Measurements from ENCODE around the gene CTNNA3. TPM values are rescaled to one million over a fixed set of nuclear protein-coding genes. Genes with fewer than 3 reads are reported as not detected.

Gene CTNNA3
- polyA plus RNA-seq, 2 donors: 0.08 to 0.10 TPM

GRCh38 chr10:67107670-67108069 is 588.3 kb downstream of the CTNNA3 start:
- Histone ChIP-seq H3K27me3 (ENCODE audit: control insufficient read depth in 1 of 2, insufficient read depth in 2 of 2, low read length in 2 of 2) (no peaks in the 10 kb centered on the region), H3K36me3 (ENCODE audit: control insufficient read depth in 2 of 2, insufficient read depth in 2 of 2, low read length in 1 of 2) (no peaks in the 10 kb centered on the region)
- WGBS, 2 donors: 83 to 91% methylated on average over 3 of the region's 3 CpGs

GRCh38 chr10:67100951-67101350 is 595.0 kb downstream of the CTNNA3 start:
- H3K4me1 ChIP-seq (ENCODE audit: control insufficient read depth in 2 of 2, insufficient read depth in 2 of 2, low read length in 1 of 2): no peaks in the 10 kb centered on the region
- WGBS, 2 donors: 57 to 64% methylated on average over 3 of the region's 3 CpGs
- H3K9me3 ChIP-seq (ENCODE audit: control insufficient read depth in 2 of 2, insufficient read depth in 1 of 2, low read depth in 1 of 2, low read length in 1 of 2): no peaks in the 10 kb centered on the region

More at GRCh38 chr10:67107670-67108069, 588.3 kb downstream of the CTNNA3 start:
- no peak overlapping the region for H3K27ac ChIP-seq (ENCODE audit: low read depth in 2 of 2, low read length in 1 of 2)
- no peaks in the 10 kb centered on the region for H3K4me1 ChIP-seq (ENCODE audit: control insufficient read depth in 2 of 2, insufficient read depth in 2 of 2, low read length in 1 of 2)
- H3K4me3 ChIP-seq (ENCODE audit: low read depth in 1 of 2, low read length in 2 of 2): no peak overlapping the region
- H3K9me3 ChIP-seq (ENCODE audit: control insufficient read depth in 2 of 2, insufficient read depth in 1 of 2, low read depth in 1 of 2, low read length in 1 of 2): peaks cover 0 to 2% of the 10 kb centered on the region in 2 donors

GRCh38 chr10:67098461-67098860 is 597.5 kb downstream of the CTNNA3 start:
- Histone ChIP-seq H3K36me3 (ENCODE audit: control insufficient read depth in 2 of 2, insufficient read depth in 2 of 2, low read length in 1 of 2) (no peaks in the 10 kb centered on the region), H3K4me1 (ENCODE audit: control insufficient read depth in 2 of 2, insufficient read depth in 2 of 2, low read length in 1 of 2) (no peaks in the 10 kb centered on the region), H3K9me3 (ENCODE audit: control insufficient read depth in 2 of 2, insufficient read depth in 1 of 2, low read depth in 1 of 2, low read length in 1 of 2) (no peaks in the 10 kb centered on the region), H3K4me3 (ENCODE audit: low read depth in 1 of 2, low read length in 2 of 2) (no peak overlapping the region), H3K27ac (ENCODE audit: low read depth in 2 of 2, low read length in 1 of 2) (no peak overlapping the region), H3K27me3 (ENCODE audit: control insufficient read depth in 1 of 2, insufficient read depth in 2 of 2, low read length in 2 of 2) (no peaks in the 10 kb centered on the region)
- WGBS, 2 donors: 61 to 63% methylated on average over 2 of the region's 2 CpGs

More at GRCh38 chr10:67100951-67101350, 595.0 kb downstream of the CTNNA3 start:
- no peak overlapping the region for H3K27ac ChIP-seq (ENCODE audit: low read depth in 2 of 2, low read length in 1 of 2)
- H3K36me3 ChIP-seq (ENCODE audit: control insufficient read depth in 2 of 2, insufficient read depth in 2 of 2, low read length in 1 of 2): no peaks in the 10 kb centered on the region
- no peaks in the 10 kb centered on the region for H3K27me3 ChIP-seq (ENCODE audit: control insufficient read depth in 1 of 2, insufficient read depth in 2 of 2, low read length in 2 of 2)
- H3K4me3 ChIP-seq (ENCODE audit: low read depth in 1 of 2, low read length in 2 of 2): no peak overlapping the region

GRCh38 chr10:67095531-67095930 is 600.5 kb downstream of the CTNNA3 start:
- H3K27me3 ChIP-seq (ENCODE audit: control insufficient read depth in 1 of 2, insufficient read depth in 2 of 2, low read length in 2 of 2): no peaks in the 10 kb centered on the region
- H3K27ac ChIP-seq (ENCODE audit: low read depth in 2 of 2, low read length in 1 of 2): no peak overlapping the region
- WGBS, 2 donors: 52 to 58% methylated on average over 2 of the region's 2 CpGs
- H3K9me3 ChIP-seq (ENCODE audit: control insufficient read depth in 2 of 2, insufficient read depth in 1 of 2, low read depth in 1 of 2, low read length in 1 of 2): no peaks in the 10 kb centered on the region
- H3K36me3 ChIP-seq (ENCODE audit: control insufficient read depth in 2 of 2, insufficient read depth in 2 of 2, low read length in 1 of 2): no peaks in the 10 kb centered on the region
- H3K4me3 ChIP-seq (ENCODE audit: low read depth in 1 of 2, low read length in 2 of 2): no peak overlapping the region
- no peaks in the 10 kb centered on the region for H3K4me1 ChIP-seq (ENCODE audit: control insufficient read depth in 2 of 2, insufficient read depth in 2 of 2, low read length in 1 of 2)

GRCh38 chr10:67088036-67088435 is 608.0 kb downstream of the CTNNA3 start:
- Histone ChIP-seq H3K27ac (ENCODE audit: low read depth in 2 of 2, low read length in 1 of 2) (no peak overlapping the region), H3K36me3 (ENCODE audit: control insufficient read depth in 2 of 2, insufficient read depth in 2 of 2, low read length in 1 of 2) (no peaks in the 10 kb centered on the region), H3K4me3 (ENCODE audit: low read depth in 1 of 2, low read length in 2 of 2) (no peak overlapping the region), H3K9me3 (ENCODE audit: control insufficient read depth in 2 of 2, insufficient read depth in 1 of 2, low read depth in 1 of 2, low read length in 1 of 2) (no peaks in the 10 kb centered on the region), H3K4me1 (ENCODE audit: control insufficient read depth in 2 of 2, insufficient read depth in 2 of 2, low read length in 1 of 2) (no peaks in the 10 kb centered on the region), H3K27me3 (ENCODE audit: control insufficient read depth in 1 of 2, insufficient read depth in 2 of 2, low read length in 2 of 2) (no peaks in the 10 kb centered on the region)
- 58 to 75% methylated on average over 1 of the region's 1 CpG for WGBS, 2 donors

GRCh38 chr10:67087135-67087425 is 608.9 kb downstream of the CTNNA3 start:
- Histone ChIP-seq H3K27ac (ENCODE audit: low read depth in 2 of 2, low read length in 1 of 2) (no peak overlapping the region), H3K4me3 (ENCODE audit: low read depth in 1 of 2, low read length in 2 of 2) (no peak overlapping the region), H3K4me1 (ENCODE audit: control insufficient read depth in 2 of 2, insufficient read depth in 2 of 2, low read length in 1 of 2) (no peaks in the 10 kb centered on the region), H3K36me3 (ENCODE audit: control insufficient read depth in 2 of 2, insufficient read depth in 2 of 2, low read length in 1 of 2) (no peaks in the 10 kb centered on the region), H3K9me3 (ENCODE audit: control insufficient read depth in 2 of 2, insufficient read depth in 1 of 2, low read depth in 1 of 2, low read length in 1 of 2) (no peaks in the 10 kb centered on the region), H3K27me3 (ENCODE audit: control insufficient read depth in 1 of 2, insufficient read depth in 2 of 2, low read length in 2 of 2) (no peaks in the 10 kb centered on the region)

- 23 to 24% methylated on average over 2 of the region's 2 CpGs for WGBS, 2 donors
Observed at GRCh38 chr10:67086327-67087134, 609.5 kb downstream of the CTNNA3 start.

GRCh38 chr10:67079126-67079525 is 616.9 kb downstream of the CTNNA3 start:
- Histone ChIP-seq H3K27me3 (ENCODE audit: control insufficient read depth in 1 of 2, insufficient read depth in 2 of 2, low read length in 2 of 2) (no peaks in the 10 kb centered on the region), H3K4me1 (ENCODE audit: control insufficient read depth in 2 of 2, insufficient read depth in 2 of 2, low read length in 1 of 2) (no peaks in the 10 kb centered on the region), H3K36me3 (ENCODE audit: control insufficient read depth in 2 of 2, insufficient read depth in 2 of 2, low read length in 1 of 2) (no peaks in the 10 kb centered on the region), H3K9me3 (ENCODE audit: control insufficient read depth in 2 of 2, insufficient read depth in 1 of 2, low read depth in 1 of 2, low read length in 1 of 2) (no peaks in the 10 kb centered on the region), H3K27ac (ENCODE audit: low read depth in 2 of 2, low read length in 1 of 2) (no peak overlapping the region), H3K4me3 (ENCODE audit: low read depth in 1 of 2, low read length in 2 of 2) (no peak overlapping the region)
- WGBS, 2 donors: 52 to 56% methylated on average over 4 of the region's 4 CpGs

More at GRCh38 chr10:67086327-67087134, 609.5 kb downstream of the CTNNA3 start:
- Histone ChIP-seq H3K4me3 (ENCODE audit: low read depth in 1 of 2, low read length in 2 of 2) (no peak overlapping the region), H3K4me1 (ENCODE audit: control insufficient read depth in 2 of 2, insufficient read depth in 2 of 2, low read length in 1 of 2) (no peaks in the 10 kb centered on the region), H3K27me3 (ENCODE audit: control insufficient read depth in 1 of 2, insufficient read depth in 2 of 2, low read length in 2 of 2) (no peaks in the 10 kb centered on the region), H3K9me3 (ENCODE audit: control insufficient read depth in 2 of 2, insufficient read depth in 1 of 2, low read depth in 1 of 2, low read length in 1 of 2) (no peaks in the 10 kb centered on the region), H3K27ac (ENCODE audit: low read depth in 2 of 2, low read length in 1 of 2) (no peak overlapping the region), H3K36me3 (ENCODE audit: control insufficient read depth in 2 of 2, insufficient read depth in 2 of 2, low read length in 1 of 2) (no peaks in the 10 kb centered on the region)

GRCh38 chr10:67077376-67077775 is 618.6 kb downstream of the CTNNA3 start:
- no peaks in the 10 kb centered on the region for H3K27me3 ChIP-seq (ENCODE audit: control insufficient read depth in 1 of 2, insufficient read depth in 2 of 2, low read length in 2 of 2)
- 96 to 97% methylated on average over 1 of the region's 1 CpG for WGBS, 2 donors
- H3K9me3 ChIP-seq (ENCODE audit: control insufficient read depth in 2 of 2, insufficient read depth in 1 of 2, low read depth in 1 of 2, low read length in 1 of 2): no peaks in the 10 kb centered on the region
- no peaks in the 10 kb centered on the region for H3K36me3 ChIP-seq (ENCODE audit: control insufficient read depth in 2 of 2, insufficient read depth in 2 of 2, low read length in 1 of 2)
- no peak overlapping the region for H3K4me3 ChIP-seq (ENCODE audit: low read depth in 1 of 2, low read length in 2 of 2)
- no peaks in the 10 kb centered on the region for H3K4me1 ChIP-seq (ENCODE audit: control insufficient read depth in 2 of 2, insufficient read depth in 2 of 2, low read length in 1 of 2)
- no peak overlapping the region for H3K27ac ChIP-seq (ENCODE audit: low read depth in 2 of 2, low read length in 1 of 2)

GRCh38 chr10:67076144-67076543 is 619.9 kb downstream of the CTNNA3 start:
- Histone ChIP-seq H3K36me3 (ENCODE audit: control insufficient read depth in 2 of 2, insufficient read depth in 2 of 2, low read length in 1 of 2) (no peaks in the 10 kb centered on the region), H3K4me1 (ENCODE audit: control insufficient read depth in 2 of 2, insufficient read depth in 2 of 2, low read length in 1 of 2) (no peaks in the 10 kb centered on the region), H3K27ac (ENCODE audit: low read depth in 2 of 2, low read length in 1 of 2) (no peak overlapping the region), H3K9me3 (ENCODE audit: control insufficient read depth in 2 of 2, insufficient read depth in 1 of 2, low read depth in 1 of 2, low read length in 1 of 2) (no peaks in the 10 kb centered on the region), H3K4me3 (ENCODE audit: low read depth in 1 of 2, low read length in 2 of 2) (no peak overlapping the region), H3K27me3 (ENCODE audit: control insufficient read depth in 1 of 2, insufficient read depth in 2 of 2, low read length in 2 of 2) (no peaks in the 10 kb centered on the region)

All from esophagus (tissue), 2 donors.